ENCODE results near the gene TCL1A.

- TF ChIP-seq, protein P1, sequence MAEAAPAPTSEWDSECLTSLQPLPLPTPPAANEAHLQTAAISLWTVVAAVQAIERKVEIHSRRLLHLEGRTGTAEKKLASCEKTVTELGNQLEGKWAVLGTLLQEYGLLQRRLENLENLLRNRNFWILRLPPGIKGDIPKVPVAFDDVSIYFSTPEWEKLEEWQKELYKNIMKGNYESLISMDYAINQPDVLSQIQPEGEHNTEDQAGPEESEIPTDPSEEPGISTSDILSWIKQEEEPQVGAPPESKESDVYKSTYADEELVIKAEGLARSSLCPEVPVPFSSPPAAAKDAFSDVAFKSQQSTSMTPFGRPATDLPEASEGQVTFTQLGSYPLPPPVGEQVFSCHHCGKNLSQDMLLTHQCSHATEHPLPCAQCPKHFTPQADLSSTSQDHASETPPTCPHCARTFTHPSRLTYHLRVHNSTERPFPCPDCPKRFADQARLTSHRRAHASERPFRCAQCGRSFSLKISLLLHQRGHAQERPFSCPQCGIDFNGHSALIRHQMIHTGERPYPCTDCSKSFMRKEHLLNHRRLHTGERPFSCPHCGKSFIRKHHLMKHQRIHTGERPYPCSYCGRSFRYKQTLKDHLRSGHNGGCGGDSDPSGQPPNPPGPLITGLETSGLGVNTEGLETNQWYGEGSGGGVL (CRISPR knock-in tag; IDR thresholded peaks at IDR 0.05): no peak
- TF ChIP-seq AFF4 (CRISPR knock-in tag; IDR thresholded peaks at IDR 0.05): no peak
These were observed 38.4 kb downstream of the TCL1A start for GRCh38 chr14:95675486-95675885.
